ENCODE measurements around the gene MYD88.
"Not testable (repeated sequence)": the region's sequence is repeated elsewhere in the genome, so short reads cannot be mapped to it uniquely, and the experiment has no call there.

MYD88 gene

DNA sequence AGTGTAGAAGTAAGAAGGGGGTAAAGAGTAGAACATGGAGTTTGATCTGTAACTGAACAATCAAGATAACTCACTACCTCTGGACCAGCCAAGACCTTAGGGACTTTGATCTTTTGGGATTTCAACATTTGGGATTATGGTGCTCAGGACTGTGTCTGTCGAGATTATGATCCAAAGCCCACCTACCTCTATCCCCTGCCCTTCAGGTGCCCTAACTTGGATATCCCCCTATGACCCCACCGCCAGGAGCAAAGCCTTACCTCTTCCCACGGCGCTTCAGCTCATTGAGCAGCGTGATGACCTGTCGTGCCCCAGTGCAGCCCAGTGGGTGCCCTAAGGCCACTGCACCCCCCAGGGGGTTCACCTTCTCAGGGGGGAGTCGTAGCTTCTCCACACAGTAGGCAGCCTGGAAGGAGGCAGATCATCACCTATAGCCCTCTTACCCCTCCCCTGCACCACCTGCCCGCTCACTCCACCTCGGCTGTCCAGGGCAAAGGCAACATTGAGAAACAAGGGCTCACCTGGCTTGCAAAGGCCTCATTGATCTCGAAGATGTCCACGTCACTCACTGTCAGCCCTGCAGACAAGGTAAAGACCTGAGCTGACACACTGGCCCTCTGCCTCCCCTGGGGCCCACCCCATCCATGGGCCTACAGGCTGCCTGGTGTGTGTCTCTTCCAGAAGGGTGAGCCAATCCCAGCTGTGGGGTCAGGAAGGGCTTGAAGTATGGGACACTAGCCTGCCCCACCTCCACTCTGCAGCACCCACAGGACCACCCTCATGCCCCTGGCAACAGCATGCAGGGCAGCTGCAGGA lies 12.9 kb upstream of the MYD88 start:
- no peak overlapping the region for H3K4me3 ChIP-seq (ENCODE audit: low read depth, low read length)

DNA sequence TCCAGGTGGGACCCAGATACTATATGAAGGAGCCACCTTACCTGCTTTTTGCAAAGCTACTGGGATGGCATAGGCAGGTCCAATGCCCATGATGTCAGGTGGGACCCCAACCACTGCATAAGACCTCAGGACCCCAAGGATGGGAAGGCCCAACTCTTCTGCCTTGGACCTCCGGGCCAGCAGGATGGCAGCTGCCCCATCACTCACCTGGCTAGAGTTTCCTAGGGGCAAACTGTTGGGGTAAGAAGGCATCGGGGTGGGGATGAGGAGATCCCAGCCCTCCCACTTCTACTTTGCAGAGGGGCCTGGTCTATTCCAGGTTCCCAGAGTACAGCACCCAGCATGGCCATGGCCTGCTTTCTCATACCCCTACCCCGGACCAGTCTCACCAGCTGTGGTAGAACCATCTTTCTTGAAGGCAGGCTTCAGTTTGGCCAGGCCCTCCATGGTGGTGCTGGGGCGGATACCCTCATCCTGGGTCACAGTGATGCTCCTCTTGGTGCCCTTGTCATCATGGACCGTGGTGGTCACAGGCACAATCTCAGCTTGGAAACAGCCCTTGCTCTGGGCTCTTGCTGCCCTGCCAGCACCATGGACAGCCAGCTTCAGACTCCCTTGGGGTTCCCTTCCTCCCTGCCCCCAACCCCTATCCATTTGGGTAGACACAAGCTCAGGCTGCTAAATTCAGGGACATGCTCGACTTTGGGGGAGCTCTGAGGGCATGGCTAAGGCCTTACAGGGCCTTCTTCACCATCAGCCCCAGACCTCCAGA lies 12.2 kb upstream of the MYD88 start:
- H3K4me3 ChIP-seq (ENCODE audit: low read depth, low read length): no peak overlapping the region

DNA sequence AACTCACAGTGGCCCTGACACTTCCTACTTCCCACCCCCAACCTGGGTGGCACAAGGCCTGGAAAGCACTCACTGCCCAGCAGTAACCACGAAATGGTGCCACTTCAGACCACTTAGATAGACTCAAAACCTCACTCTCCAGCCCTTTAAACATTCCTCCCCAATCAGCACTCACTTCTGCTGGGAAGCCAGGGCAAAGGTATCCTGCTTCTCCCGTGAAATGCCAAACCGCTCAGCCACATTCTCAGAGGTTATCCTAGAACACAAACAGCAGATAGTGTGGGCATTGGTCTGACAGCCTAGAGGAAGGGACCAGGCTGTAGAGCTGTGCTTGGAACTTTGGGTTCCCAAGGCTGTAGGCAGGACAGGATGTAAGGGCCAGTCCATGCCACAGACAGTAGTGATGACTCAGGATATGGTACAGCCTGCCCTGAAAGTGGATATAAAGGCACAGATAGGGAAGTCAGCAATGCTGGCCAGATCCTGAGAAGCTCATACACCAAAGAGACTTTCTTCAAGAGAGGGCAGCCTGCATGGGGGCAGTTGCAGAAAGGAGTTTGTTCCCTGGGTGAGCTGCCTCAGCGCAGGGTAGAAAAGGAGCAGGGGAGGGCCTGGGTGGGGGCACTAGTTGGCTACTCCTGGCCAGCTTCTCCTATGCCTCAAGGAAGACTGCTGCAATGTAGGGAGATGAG lies 10.7 kb upstream of the MYD88 start:
- H3K4me3 ChIP-seq (ENCODE audit: low read depth, low read length): no peak overlapping the region

DNA sequence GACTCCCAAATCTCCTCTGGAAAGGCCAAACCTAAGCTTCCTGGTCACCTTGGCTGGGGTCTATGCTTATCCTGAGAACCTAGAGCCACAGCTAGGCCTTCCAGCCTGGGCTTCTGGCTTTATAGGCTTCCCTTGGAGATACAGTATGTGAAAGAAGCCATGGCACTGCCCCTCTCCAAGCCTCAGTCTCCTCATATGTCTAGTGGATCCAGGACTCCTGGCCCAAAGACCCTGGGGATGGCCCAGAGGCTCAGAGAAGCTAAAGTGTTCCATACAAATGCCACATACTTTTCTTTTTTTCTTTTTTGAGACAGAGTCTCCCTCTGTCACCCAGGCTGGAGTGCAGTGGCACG lies 10.2 kb upstream of the MYD88 start:
- no peak overlapping the region for H3K4me3 ChIP-seq (ENCODE audit: low read depth, low read length)

DNA sequence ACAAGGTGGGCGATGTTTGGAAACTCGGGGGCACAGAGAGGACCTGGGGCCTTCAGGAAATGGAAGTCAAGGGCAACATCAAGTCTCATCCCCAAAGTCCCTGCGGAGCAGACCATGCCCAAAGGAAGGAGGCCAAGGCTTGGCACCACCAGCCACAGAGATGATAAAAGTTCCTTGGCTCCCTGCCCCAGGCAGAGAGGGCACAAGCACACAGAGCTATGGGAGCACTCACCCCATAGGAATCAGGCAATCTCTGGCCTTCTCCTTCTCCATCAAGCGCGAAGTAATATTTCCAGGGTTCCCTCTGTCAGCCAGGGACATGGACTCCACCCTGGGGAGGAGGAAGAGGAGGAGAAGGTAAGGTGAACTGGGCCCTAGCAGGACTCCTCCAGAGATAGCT lies 9.4 kb upstream of the MYD88 start:
- no peak overlapping the region for H3K4me3 ChIP-seq (ENCODE audit: low read depth, low read length)

DNA sequence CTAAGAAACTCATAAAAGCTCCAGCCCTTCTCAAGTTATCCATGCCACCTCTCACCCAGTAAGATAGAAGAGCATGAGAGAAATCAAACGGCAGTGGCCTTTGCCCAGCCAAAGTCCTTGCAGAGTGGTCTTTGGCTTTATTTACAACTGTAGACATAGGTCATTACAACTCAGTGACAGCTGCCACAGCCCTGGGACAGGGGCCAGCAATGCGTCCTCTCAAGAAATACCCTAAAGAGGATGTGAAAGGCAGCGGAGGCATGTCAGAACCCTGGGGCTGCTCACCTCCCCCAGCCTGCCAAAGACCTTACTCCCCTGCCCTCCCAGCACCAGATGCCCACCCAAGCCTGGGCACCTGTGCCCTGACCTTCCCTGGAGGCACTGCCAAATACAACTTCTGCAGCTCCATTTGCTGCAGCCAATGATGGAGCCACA lies 7.8 kb upstream of the MYD88 start:
- H3K4me3 ChIP-seq (ENCODE audit: low read depth, low read length): no peak overlapping the region

DNA sequence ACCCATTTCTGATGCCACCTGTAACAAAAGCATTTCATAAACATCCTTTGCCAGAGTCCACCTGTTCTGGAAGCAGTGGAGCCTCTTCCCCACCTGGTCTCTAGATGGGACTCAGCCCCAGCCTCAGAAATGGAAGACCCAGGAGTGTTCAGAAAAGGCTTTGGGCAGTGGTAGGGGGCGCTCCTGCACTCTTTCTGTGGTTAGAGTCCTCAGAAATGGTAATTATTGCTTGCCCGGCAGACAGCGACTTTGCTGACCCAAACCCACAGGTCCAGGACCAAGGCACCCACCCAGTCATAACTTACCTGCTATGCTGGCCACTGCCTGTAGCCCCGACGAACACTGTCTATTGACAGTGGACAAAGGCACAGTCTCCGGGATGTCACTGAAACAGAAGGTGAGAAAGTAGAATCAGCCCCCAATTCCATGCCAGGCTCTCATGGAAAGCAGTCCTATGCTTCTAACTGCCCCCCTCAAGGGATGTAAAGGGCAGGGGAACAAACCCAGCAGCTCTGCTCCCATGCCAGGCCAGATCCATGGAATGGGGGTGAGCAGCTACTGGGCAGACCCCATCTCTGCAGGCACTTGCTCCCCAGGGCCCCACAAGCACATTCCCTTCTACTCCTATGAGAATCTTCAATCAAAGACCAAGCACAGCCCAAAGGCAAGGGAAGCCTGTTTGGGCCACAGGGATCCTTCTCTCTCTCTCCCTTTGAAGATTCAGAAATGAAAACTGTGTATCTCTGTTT lies 6.7 kb upstream of the MYD88 start:
- no peak overlapping the region for H3K4me3 ChIP-seq (ENCODE audit: low read depth, low read length)

DNA sequence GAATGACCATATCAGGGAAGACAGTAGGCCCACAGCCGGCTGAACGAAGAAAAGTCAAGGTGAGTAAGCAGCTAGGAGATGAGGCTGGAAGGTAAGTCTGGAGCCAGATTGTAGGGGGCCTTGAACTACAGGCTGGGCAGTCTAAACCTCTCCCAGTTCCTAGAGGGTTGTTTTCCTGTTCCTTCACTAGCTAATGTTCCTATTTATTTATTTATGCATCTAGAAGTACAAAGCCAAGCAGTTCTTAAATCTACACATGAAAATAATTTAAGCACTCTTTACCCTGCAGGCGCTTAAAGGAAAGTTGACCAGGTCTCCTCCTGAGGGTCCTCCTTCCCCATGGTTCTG lies 5.3 kb upstream of the MYD88 start:
- H3K4me3 ChIP-seq (ENCODE audit: low read depth, low read length): no peak overlapping the region

DNA sequence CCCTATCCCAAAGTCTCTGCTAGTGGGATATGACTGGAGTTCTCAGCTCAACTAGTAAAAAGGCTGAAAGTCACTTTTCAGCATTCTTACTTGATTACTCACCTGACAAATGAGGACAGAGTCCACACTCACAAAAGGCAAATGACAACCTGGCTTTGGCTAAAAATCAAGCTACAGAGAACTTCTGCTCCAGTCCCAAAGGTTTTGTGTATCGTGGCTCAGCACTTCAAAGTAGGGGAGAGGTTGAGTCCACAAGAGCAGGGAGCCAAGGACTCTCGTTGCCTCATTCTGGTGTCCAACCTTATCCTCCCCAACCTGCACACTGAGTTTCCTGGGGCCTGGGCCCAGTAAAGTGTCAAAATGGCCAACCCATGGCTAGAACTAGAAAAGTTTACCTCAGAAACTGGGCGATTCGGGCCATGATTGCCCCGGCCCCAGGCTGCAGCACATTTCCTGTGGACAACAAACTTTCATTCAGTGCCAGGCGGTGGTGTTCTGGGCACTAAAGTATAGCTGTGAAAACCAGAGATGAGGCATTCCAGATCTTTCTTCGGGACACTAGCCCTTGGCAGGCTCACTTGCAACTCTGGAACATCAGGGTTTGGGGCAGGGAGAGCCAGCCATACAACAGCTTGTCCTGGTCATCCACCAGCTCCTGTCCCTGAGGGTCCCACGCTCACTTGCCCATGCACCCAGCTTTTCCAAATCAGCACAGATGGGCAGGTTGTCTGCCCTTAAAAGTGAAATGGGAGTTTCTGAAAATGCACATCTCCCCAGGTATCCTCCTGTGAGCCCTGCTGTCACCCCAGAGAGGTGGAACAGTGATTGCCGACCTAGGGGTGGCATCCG lies 4.7 kb upstream of the MYD88 start:
- no peak overlapping the region for H3K4me3 ChIP-seq (ENCODE audit: low read depth, low read length)

DNA sequence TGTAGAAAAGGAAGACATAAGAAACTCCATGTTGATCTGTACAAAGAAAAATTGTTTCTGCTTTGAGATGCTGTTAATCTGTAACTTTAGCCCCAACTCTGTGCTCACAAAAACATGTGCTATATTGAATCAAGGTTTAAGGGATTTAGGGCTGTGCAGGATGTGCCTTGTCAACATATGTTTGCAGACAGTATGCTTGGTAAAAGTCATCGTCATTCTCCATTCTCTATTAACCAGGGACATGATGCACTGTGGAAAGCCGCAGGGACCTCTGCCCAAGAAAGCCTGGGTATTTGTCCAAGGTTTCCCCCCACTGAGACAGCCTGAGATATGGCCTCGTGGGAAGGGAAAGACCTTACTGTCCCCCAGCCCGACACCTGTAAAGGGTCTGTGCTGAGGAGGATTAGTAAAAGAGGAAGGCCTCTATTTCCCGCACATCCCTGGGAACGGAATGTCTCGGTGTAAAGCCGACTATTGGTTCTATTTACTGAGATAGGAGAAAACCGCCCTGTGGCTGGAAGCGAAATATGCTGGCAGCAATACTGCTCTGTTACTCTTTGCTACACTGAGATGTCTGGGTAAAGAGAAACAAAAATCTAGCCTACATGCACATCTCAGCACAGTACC lies 3.8 kb upstream of the MYD88 start:
- not testable (repeated sequence) for H3K4me3 ChIP-seq (ENCODE audit: low read depth, low read length)

DNA sequence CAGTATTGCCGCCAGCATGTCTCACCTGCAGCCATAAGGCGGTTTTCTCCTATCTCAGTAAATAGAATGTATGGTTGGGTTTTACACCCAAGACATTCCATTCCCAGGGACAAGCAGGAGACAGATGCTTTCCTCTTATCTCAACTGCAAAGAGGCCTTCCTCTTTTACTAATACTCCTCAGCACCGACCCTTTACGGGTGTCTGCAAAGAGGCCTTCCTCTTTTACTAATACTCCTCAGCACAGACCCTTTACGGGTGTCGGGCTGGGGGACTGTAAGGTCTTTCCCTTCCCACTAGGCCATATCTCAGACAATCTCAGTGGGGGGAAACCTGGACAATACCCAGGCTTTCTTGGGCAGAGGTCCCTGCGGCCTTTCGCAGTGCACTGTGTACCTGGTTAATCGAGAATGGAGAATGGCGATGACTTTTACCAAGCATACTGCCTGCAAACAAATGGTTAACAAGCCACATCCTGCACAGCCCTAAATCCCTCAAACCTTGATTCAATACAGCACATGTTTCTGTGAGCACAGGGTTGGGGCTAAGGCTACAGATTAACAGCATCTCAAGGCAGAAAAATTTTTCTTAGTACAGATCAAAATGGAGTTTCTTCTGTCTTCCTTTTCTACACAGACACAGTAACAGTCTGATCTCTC lies 2.7 kb upstream of the MYD88 start:
- peak overlapping the region; percentile 85 for H3K4me3 ChIP-seq (ENCODE audit: low read depth, low read length)

DNA sequence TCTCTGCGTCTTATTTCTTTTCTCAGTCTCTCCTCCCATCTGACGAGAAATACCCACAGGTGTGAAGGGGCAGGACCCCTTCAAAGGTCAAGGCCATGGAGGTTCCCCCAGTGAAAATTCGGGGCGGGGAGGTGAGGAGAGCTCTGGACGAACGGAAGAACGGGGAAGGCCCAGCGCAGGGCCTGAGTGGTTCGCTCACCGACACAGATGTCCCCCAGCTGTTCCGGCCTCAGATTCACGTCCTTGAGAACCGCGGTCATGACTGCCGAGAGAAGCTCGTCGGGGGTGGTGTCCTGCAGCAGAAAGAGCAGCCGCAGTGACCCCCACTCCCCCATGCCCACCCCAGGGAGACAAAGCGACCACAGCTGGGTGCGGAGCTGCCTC lies 2.1 kb upstream of the MYD88 start:
- peak overlapping the region; percentile 85 for H3K4me3 ChIP-seq (ENCODE audit: low read depth, low read length)

DNA sequence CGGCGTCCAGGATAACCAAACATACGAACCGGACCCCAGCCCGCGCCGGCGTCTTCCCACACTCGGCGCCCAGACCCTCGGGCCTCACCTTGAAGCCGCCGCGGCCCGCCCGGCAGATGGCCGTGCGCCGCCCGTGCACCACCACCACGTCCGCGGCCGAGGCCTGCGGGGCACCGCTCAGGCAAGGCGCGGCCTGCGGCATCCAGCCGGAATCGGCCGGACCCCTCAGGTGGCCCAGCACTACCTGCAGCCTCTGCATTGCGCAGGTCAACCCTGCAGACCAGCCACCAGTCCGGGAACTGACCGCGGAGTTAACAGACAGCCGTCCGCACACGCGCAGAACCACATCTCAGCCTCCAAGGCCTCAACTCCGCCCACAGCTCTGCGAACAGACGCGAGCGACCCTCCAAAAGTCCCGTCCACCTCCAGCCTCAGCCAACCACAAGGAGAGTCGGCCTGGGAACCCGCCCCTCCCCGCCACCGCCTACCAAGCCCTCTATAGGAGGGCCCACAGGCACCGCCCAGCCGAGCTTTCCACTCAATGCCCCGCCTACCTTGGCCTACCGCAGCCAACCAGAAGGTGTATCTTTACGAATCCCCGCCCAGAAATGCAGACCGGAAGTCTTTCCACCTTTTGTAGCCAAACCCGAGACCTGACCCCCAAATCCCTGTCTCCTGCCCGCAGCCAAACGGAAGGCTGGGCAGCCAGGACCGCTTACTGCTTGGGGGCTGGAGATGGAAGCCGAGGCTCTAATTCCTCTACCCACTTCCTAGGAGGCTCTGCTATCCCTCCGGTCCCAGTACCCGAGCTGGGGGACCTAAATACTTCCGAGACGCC lies 1.5 kb upstream of the MYD88 start, which contains the start of gene ACAA1:
Gene ACAA1, minus strand, starts transcription at position 351 of the 838 bp plus-strand sequence. Its CDS starts 92 bp downstream, at position 259.
- peak within 1 kb of the TSS; percentile 86 for H3K4me3 ChIP-seq (ENCODE audit: low read depth, low read length)

DNA sequence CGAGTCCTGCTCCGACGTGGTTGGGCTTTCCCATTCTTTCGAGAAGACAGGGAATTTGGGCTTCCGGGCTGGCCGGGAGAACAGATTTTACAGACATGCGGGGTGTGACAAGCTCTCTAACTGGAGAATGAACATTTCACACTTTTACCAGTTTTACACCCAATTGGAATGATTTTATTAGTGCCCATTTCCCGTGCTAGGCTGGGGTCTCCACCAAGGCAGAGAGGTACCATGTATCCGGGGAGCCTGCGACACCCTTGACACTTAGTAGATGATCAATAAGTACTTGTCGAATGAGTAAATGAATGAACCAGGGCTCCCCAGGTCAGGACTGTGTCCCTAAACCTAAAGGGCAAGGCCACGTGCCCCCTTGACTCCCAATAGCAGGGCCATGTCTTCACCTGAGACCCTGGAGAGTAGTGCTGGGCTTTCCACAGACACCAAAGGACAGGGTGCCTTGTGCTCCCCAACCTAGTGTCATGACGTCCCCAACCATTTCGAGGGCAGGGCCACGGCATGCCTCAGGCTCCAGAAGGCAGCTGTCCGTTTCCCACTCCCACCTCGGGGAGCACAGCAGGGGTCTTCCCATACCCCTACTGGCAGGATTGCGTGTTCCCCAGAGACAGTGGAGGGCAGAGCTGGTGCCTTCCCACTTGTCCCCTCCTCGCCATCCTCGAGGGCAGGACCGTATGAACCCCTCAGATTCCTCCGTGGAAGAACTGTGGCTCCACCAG lies 679 bp upstream of the MYD88 start:
- H3K4me3 ChIP-seq (ENCODE audit: low read depth, low read length): peak overlapping the region; percentile 86

DNA sequence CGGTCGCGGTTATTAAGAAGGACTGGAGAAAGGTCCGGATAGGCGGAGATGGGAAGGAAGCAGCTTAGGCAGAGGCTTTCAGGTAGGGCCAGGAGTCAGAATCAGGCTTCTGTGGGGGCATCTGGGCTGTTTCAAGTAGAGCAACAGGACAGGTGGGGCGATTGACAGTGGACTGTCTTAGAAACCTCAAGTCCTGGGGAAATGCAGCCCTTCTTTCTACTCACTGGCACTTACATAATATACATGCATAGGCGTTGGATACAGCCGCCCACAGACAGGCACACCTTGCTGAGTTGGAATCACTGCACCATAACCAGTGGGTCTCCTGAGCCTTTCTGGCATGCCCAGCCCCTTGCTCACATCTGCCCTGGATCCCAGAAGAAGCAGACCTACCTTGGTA lies 730 bp downstream of the MYD88 start:
- H3K4me3 ChIP-seq (ENCODE audit: low read depth, low read length): peak overlapping the region; percentile 86

DNA sequence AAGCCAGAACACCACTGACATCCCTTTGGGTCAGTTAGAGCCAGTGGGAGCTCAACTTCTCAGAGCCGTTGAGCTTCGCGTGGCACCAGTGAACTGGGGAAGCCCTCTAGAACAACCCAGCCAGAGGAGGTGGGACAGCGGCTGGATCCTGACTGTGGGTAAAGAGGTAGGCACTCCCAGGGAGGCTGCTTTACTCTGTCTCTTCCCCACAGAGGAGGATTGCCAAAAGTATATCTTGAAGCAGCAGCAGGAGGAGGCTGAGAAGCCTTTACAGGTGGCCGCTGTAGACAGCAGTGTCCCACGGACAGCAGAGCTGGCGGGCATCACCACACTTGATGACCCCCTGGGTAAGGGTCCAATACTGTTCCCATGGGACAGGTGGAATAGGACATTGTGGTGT lies 1.2 kb downstream of the MYD88 start:
- H3K4me3 ChIP-seq (ENCODE audit: low read depth, low read length): no peak overlapping the region

DNA sequence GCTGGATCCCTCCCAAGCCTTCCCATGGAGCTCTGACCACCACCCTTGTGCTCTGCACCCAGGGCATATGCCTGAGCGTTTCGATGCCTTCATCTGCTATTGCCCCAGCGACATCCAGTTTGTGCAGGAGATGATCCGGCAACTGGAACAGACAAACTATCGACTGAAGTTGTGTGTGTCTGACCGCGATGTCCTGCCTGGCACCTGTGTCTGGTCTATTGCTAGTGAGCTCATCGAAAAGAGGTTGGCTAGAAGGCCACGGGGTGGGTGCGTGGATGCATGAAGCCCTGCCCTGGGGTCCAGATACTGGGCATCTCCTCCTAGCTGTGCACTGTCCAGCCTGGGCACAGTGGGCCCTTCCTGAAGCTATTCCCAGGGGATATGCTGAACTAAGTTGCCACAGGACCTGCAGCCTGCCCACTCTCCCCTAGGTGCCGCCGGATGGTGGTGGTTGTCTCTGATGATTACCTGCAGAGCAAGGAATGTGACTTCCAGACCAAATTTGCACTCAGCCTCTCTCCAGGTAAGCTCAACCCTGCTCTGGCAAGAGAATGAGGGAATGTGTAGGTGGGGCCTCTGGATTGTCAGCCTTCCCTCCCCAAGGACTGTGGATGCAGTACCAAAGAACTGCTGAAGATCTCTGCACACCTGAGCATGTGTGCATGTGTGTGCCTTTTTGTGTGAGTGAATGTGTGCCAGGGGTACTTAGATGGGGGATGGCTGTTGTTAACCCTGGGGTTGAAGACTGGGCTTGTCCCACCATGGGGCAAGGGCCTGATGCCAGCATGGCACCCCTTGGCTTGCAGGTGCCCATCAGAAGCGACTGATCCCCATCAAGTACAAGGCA lies 2.1 kb downstream of the MYD88 start:
- no peak overlapping the region for H3K4me3 ChIP-seq (ENCODE audit: low read depth, low read length)
